Measurements from ENCODE around the gene TSPAN15. TPM values are rescaled to one million over a fixed set of nuclear protein-coding genes. Genes with fewer than 3 reads are reported as not detected.
A peak's percentile ranks its signal among the peaks of the same experiment; 100 is the strongest.

TSPAN15 gene
- total RNA-seq, 2 donors from 2014 or later: 6.6 to 7.7 TPM

GRCh38 chr10:69451784-69452251 is 553 bp downstream of the TSPAN15 start:
- Histone ChIP-seq H3K36me3 (no peaks in the 10 kb centered on the region), H3K4me3 (peak overlapping the region; percentile 55 to 85), H3K9me3 (no peaks in the 10 kb centered on the region), H3K4me1 (peaks cover 0 to 38% of the 10 kb centered on the region in 2 donors), H3K27me3 (no peaks in the 10 kb centered on the region), H3K27ac (peak overlapping the region; percentile 46 to 80)
- no peak for DNase-seq (ENCODE audit: low spot score)
- TF ChIP-seq CTCF (IDR thresholded peaks at IDR 0.05): no peak

- no peak overlapping the region for H3K4me3 ChIP-seq
- no peak for TF ChIP-seq CTCF (IDR thresholded peaks at IDR 0.05)
- no peak for DNase-seq (ENCODE audit: low spot score)
- no peak overlapping the region for H3K27ac ChIP-seq
- no peaks in the 10 kb centered on the region for H3K36me3 ChIP-seq
- H3K27me3 ChIP-seq: no peaks in the 10 kb centered on the region
- peaks cover 0 to 48% of the 10 kb centered on the region in 2 donors for H3K4me1 ChIP-seq
- H3K9me3 ChIP-seq: no peaks in the 10 kb centered on the region
Observed at GRCh38 chr10:69452676-69453415, 1.6 kb downstream of the TSPAN15 start.

GRCh38 chr10:69453795-69454194 is 2.5 kb downstream of the TSPAN15 start:
- Histone ChIP-seq H3K27ac (no peak overlapping the region), H3K4me3 (no peak overlapping the region), H3K36me3 (no peaks in the 10 kb centered on the region), H3K27me3 (no peaks in the 10 kb centered on the region), H3K4me1 (peaks cover 0 to 58% of the 10 kb centered on the region in 2 donors), H3K9me3 (no peaks in the 10 kb centered on the region)
- TF ChIP-seq CTCF (IDR thresholded peaks at IDR 0.05): no peak
- no peak for DNase-seq (ENCODE audit: low spot score)

- DNase-seq (ENCODE audit: low spot score): no peak
- Histone ChIP-seq H3K4me1 (peaks cover 0 to 54% of the 10 kb centered on the region in 2 donors), H3K27me3 (no peaks in the 10 kb centered on the region), H3K27ac (no peak overlapping the region), H3K4me3 (no peak overlapping the region), H3K9me3 (no peaks in the 10 kb centered on the region), H3K36me3 (no peaks in the 10 kb centered on the region)
- TF ChIP-seq CTCF (IDR thresholded peaks at IDR 0.05): no peak
Observed at GRCh38 chr10:69455006-69455763, 3.9 kb downstream of the TSPAN15 start.

GRCh38 chr10:69456880-69457693 is 5.8 kb downstream of the TSPAN15 start:
- Histone ChIP-seq H3K4me3 (no peak overlapping the region), H3K36me3 (no peaks in the 10 kb centered on the region), H3K4me1 (peaks cover 0 to 57% of the 10 kb centered on the region in 2 donors), H3K27me3 (no peaks in the 10 kb centered on the region), H3K27ac (no peak overlapping the region), H3K9me3 (no peaks in the 10 kb centered on the region)
- TF ChIP-seq CTCF (IDR thresholded peaks at IDR 0.05): no peak
- no peak for DNase-seq (ENCODE audit: low spot score)

All from right atrium auricular region (tissue), 2 donors.